Measurements from ENCODE around the gene SLC66A1. TPM values are rescaled to one million over a fixed set of nuclear protein-coding genes. Genes with fewer than 3 reads are reported as not detected.

SLC66A1 gene
- total RNA-seq, 1 experiment from 2014 or later, result 24.0 TPM

GRCh38 chr1:19331262-19331878 lies 19.2 kb downstream of the SLC66A1 start:
- TF ChIP-seq, protein P1, sequence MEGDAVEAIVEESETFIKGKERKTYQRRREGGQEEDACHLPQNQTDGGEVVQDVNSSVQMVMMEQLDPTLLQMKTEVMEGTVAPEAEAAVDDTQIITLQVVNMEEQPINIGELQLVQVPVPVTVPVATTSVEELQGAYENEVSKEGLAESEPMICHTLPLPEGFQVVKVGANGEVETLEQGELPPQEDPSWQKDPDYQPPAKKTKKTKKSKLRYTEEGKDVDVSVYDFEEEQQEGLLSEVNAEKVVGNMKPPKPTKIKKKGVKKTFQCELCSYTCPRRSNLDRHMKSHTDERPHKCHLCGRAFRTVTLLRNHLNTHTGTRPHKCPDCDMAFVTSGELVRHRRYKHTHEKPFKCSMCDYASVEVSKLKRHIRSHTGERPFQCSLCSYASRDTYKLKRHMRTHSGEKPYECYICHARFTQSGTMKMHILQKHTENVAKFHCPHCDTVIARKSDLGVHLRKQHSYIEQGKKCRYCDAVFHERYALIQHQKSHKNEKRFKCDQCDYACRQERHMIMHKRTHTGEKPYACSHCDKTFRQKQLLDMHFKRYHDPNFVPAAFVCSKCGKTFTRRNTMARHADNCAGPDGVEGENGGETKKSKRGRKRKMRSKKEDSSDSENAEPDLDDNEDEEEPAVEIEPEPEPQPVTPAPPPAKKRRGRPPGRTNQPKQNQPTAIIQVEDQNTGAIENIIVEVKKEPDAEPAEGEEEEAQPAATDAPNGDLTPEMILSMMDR (IDR thresholded peaks at IDR 0.05; ENCODE audit: insufficient read depth in 1 of 2, low read depth in 1 of 2, low read length in 1 of 2, severe bottlenecking in 1 of 2, unreplicated experiment in 1 of 2), result no peak
- no peaks in the 10 kb centered on the region; the same call in 1 of the 2 replicates for H3K36me3 ChIP-seq (ENCODE audit: control insufficient read depth, insufficient read depth, low read length)
- H3K27me3 ChIP-seq (replicated peaks; ENCODE audit: control insufficient read depth, insufficient read depth, low read length), result no peaks in the 10 kb centered on the region
- intact Hi-C loops (cut with micrococcal nuclease; ENCODE audit: unreplicated experiment), result no loop called here
- peaks cover 41% of the 10 kb centered on the region for H3K36me3 Mint-ChIP-seq (ENCODE audit: insufficient read depth, unreplicated experiment)
- H3K27me3 Mint-ChIP-seq (ENCODE audit: insufficient read depth, unreplicated experiment), result no peaks in the 10 kb centered on the region
- H3K4me1 Mint-ChIP-seq (ENCODE audit: low read depth, unreplicated experiment), result no peaks in the 10 kb centered on the region
- H3K4me3 Mint-ChIP-seq (ENCODE audit: unreplicated experiment), result no peak overlapping the region
- CTCF ChIA-PET, result no interaction called here
- H3K9me3 ChIP-seq, result no peaks in the 10 kb centered on the region
- no peak overlapping the region for H3K4me3 ChIP-seq (ENCODE audit: low read depth, low read length)
- H3K4me1 ChIP-seq, result no peaks in the 10 kb centered on the region
- BruUV-seq (replicated peaks), result no TSS peak
- no peak for DNase-seq
- POLR2A ChIA-PET, result interaction anchor here (0.8 kb wide), 1 partner anchor 11 kb away, joined by 3 read pairs; no protein-coding TSS in a partner anchor
- H3K27ac Mint-ChIP-seq (ENCODE audit: unreplicated experiment), result no peak overlapping the region
- no peaks in the 10 kb centered on the region for H3K9me3 Mint-ChIP-seq (ENCODE audit: unreplicated experiment)

DNA sequence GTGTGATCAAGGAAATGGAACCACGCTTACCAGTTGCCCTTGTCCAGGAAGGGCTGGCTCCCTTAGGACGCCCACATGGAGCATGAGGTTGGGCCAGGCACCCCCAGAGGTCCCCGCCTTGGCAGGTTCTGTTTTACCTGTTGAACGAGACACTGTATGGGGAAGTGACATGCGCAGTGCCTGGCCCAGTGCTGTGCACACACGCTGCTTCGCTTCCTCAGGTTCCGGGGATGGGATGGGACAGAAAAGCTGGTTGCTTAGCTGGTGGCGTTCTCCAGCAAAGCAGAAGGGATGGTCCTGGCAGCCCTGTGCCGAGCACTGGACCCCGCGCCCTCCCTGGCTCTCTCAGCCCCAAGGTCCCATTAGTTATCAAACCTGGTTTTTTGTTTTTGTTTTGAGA lies 20.7 kb downstream of the SLC66A1 start:
- Histone ChIP-seq H3K36me3 (ENCODE audit: control insufficient read depth, insufficient read depth, low read length) (no peaks in the 10 kb centered on the region; the same call in 1 of the 2 replicates), H3K4me3 (ENCODE audit: low read depth, low read length) (no peak overlapping the region), H3K27me3 (replicated peaks; ENCODE audit: control insufficient read depth, insufficient read depth, low read length) (no peaks in the 10 kb centered on the region), H3K9me3 (no peaks in the 10 kb centered on the region), H3K4me1 (no peaks in the 10 kb centered on the region; the same call in 1 of the 2 replicates)
- Mint-ChIP-seq H3K4me1 (ENCODE audit: low read depth, unreplicated experiment) (no peaks in the 10 kb centered on the region), H3K9me3 (ENCODE audit: unreplicated experiment) (no peaks in the 10 kb centered on the region), H3K4me3 (ENCODE audit: unreplicated experiment) (no peak overlapping the region), H3K27me3 (ENCODE audit: insufficient read depth, unreplicated experiment) (no peaks in the 10 kb centered on the region), H3K36me3 (ENCODE audit: insufficient read depth, unreplicated experiment) (peaks cover 43% of the 10 kb centered on the region), H3K27ac (ENCODE audit: unreplicated experiment) (no peak overlapping the region)
- CTCF ChIA-PET, result no interaction called here
- intact Hi-C loops (cut with micrococcal nuclease; ENCODE audit: unreplicated experiment), result no loop called here
- POLR2A ChIA-PET, result no interaction called here
- TF ChIP-seq, protein P1 (IDR thresholded peaks at IDR 0.05; ENCODE audit: insufficient read depth in 1 of 2, low read depth in 1 of 2, low read length in 1 of 2, severe bottlenecking in 1 of 2, unreplicated experiment in 1 of 2), result no peak
- no TSS peak for BruUV-seq (replicated peaks)
- DNase-seq, result no peak

GRCh38 chr1:19333587-19334354 lies 21.6 kb downstream of the SLC66A1 start:
- CTCF ChIA-PET, result no interaction called here

More at GRCh38 chr1:19333587-19334354, 21.6 kb downstream of the SLC66A1 start:
- no peak for DNase-seq
- Mint-ChIP-seq H3K4me1 (ENCODE audit: low read depth, unreplicated experiment) (peaks cover 6% of the 10 kb centered on the region), H3K36me3 (ENCODE audit: insufficient read depth, unreplicated experiment) (peaks cover 48% of the 10 kb centered on the region), H3K4me3 (ENCODE audit: unreplicated experiment) (no peak overlapping the region), H3K27me3 (ENCODE audit: insufficient read depth, unreplicated experiment) (no peaks in the 10 kb centered on the region), H3K27ac (ENCODE audit: unreplicated experiment) (no peak overlapping the region), H3K9me3 (ENCODE audit: unreplicated experiment) (no peaks in the 10 kb centered on the region)
- intact Hi-C loops (cut with micrococcal nuclease; ENCODE audit: unreplicated experiment), result no loop called here
- Histone ChIP-seq H3K9me3 (no peaks in the 10 kb centered on the region), H3K27me3 (replicated peaks; ENCODE audit: control insufficient read depth, insufficient read depth, low read length) (no peaks in the 10 kb centered on the region), H3K4me1 (peaks cover 3% of the 10 kb centered on the region; the same call in 1 of the 2 replicates), H3K36me3 (ENCODE audit: control insufficient read depth, insufficient read depth, low read length) (no peaks in the 10 kb centered on the region; the same call in 1 of the 2 replicates), H3K4me3 (ENCODE audit: low read depth, low read length) (no peak overlapping the region)
- POLR2A ChIA-PET, result no interaction called here
- BruUV-seq (replicated peaks), result no TSS peak
- TF ChIP-seq, protein P1 (IDR thresholded peaks at IDR 0.05; ENCODE audit: insufficient read depth in 1 of 2, low read depth in 1 of 2, low read length in 1 of 2, severe bottlenecking in 1 of 2, unreplicated experiment in 1 of 2), result no peak
